A549 (cell line): ENCODE data around the gene C10orf90. TPM values are rescaled to one million over a fixed set of nuclear protein-coding genes. Genes with fewer than 3 reads are reported as not detected.

Experiments
- ATAC-seq, 2 experiments: fragments of 200-7000 bp in 1 of 2; fragments of >200 bp in 1 of 2; cut with Nextera tagmentation in 1 of 2; cut with Tn5 transposase in 1 of 2; 3 replicates each; pipeline versions ENCODE4 v1.8.0 to v1.9.1; 2018 to 2020; ENCODE audit warnings: mild to moderate bottlenecking in 1 of 2, moderate library complexity in 1 of 2
- CTCF ChIA-PET: fragments of 300-600 bp; sonication (Branson Sonifier 250); formaldehyde crosslinking; extraction: SDS; loops from one replicate; lab custom pipeline; 2021; ENCODE audit warnings: antibody characterized with exemption, inconsistent platforms; lab: Yijun Ruan, JAX
- POLR2A ChIA-PET: fragments of 350-600 bp; formaldehyde crosslinking; extraction: SDS; loops from one replicate; lab custom pipeline; 2021; ENCODE audit warnings: antibody characterized with exemption, inconsistent platforms; lab: Yijun Ruan, JAX
- DNase-seq, 2 experiments: peaks; one replicate each; pipeline versions ENCODE4 v3.0.0 to v3.0.0-alpha.2; 2011 to 2016; ENCODE audit warnings: low read depth in 1 of 2, low spot score in 1 of 2
- FAIRE-seq: peaks from 2 replicates; lab custom pipeline; 2011; peaks lifted over from hg19 to GRCh38; lab: Jason Lieb, UNC
- H3K27ac ChIP-seq, 2 experiments: fragments of >200 bp; sonication (Bioruptor Twin); formaldehyde crosslinking; 3 replicates each; pipeline ENCODE4 v1.5.1; 2016 to 2017
- H3K4me1 ChIP-seq: fragments of >200 bp; sonication (Bioruptor Twin); formaldehyde crosslinking; 3 replicates; pipeline ENCODE4 v1.6.1; 2016
- H3K4me2 ChIP-seq: fragments of >200 bp; sonication (Bioruptor Twin); formaldehyde crosslinking; 3 replicates; pipeline ENCODE4 v1.6.1; 2016
- H3K4me3 ChIP-seq: fragments of >200 bp; sonication (Bioruptor Twin); formaldehyde crosslinking; 3 replicates; pipeline ENCODE4 v1.5.1; 2016
- H3K9me3 ChIP-seq: fragments of >200 bp; sonication (Bioruptor Twin); formaldehyde crosslinking; 3 replicates; pipeline ENCODE4 v1.6.1; 2016
- CTCF ChIP-seq: fragments of >200 bp; sonication (Bioruptor Twin); formaldehyde crosslinking; IDR thresholded peaks from 3 replicates; pipeline ENCODE4 v1.5.1; 2016
- E2F6 ChIP-seq: IDR thresholded peaks from 2 replicates; pipeline ENCODE4 v1.6.1; 2012; ENCODE audit warnings: low read depth, borderline replicate concordance
- EHMT2 ChIP-seq: fragments of 200-600 bp; sonication (generic); IDR thresholded peaks from 2 replicates; pipeline ENCODE4 v1.6.1; 2016; ENCODE audit warnings: antibody characterized with exemption, low read depth, mild to moderate bottlenecking, moderate library complexity
- ESRRA ChIP-seq: fragments of 150-350 bp; IDR thresholded peaks from 2 replicates; pipeline ENCODE4 v1.6.1; 2014; ENCODE audit warnings: mild to moderate bottlenecking, low read length, borderline replicate concordance
- GATA3 ChIP-seq: IDR thresholded peaks from 2 replicates; pipeline ENCODE4 v1.6.1; 2012; ENCODE audit warnings: borderline replicate concordance
- HES2 ChIP-seq: fragments of >200 bp; sonication (Bioruptor Twin); formaldehyde crosslinking; IDR thresholded peaks from 2 replicates; pipeline ENCODE4 v1.6.1; 2016
- HEYL ChIP-seq: fragments of 250-450 bp; sonication (Bioruptor Pico); IDR thresholded peaks from 2 replicates; pipeline ENCODE4 v1.8.0; 2021; ENCODE audit warnings: mild to moderate bottlenecking, moderate library complexity
- HOXA7 ChIP-seq: fragments of 250-450 bp; sonication (Bioruptor Pico); IDR thresholded peaks from 2 replicates; pipeline ENCODE4 v1.5.0; 2020; ENCODE audit warnings: mild to moderate bottlenecking, moderate library complexity
- JUN ChIP-seq, 2 experiments: fragments of >200 bp; sonication (Bioruptor Twin); formaldehyde crosslinking; IDR thresholded peaks; 2 replicates in 1 of 2; 3 replicates in 1 of 2; pipeline ENCODE4 v1.6.1; 2016 to 2017
- MAZ ChIP-seq: fragments of 150-350 bp; IDR thresholded peaks from 2 replicates; pipeline ENCODE4 v1.6.1; 2014; ENCODE audit warnings: antibody characterized with exemption, low read depth, low read length, borderline replicate concordance
- NR3C1 ChIP-seq: fragments of >200 bp; sonication (Bioruptor Twin); formaldehyde crosslinking; IDR thresholded peaks from 3 replicates; pipeline ENCODE4 v1.6.1; 2017
- RAD21 ChIP-seq, 2 experiments: fragments of >200 bp in 1 of 2; sonication (Bioruptor Twin) in 1 of 2; formaldehyde crosslinking in 1 of 2; IDR thresholded peaks in 1 of 2; conservative IDR thresholded peaks in 1 of 2; 2 replicates in 1 of 2; 3 replicates in 1 of 2; pipeline ENCODE4 v1.6.1; 2012 to 2018; ENCODE audit warnings: inconsistent platforms in 1 of 2
- RARB ChIP-seq: fragments of 250-450 bp; sonication (Bioruptor Pico); IDR thresholded peaks from 2 replicates; pipeline ENCODE4 v1.8.0; 2021; ENCODE audit warnings: mild to moderate bottlenecking, moderate library complexity
- RNF2 ChIP-seq: fragments of 200-600 bp; sonication (generic); IDR thresholded peaks from 2 replicates; pipeline ENCODE4 v1.6.1; 2016; ENCODE audit warnings: low read depth, mild to moderate bottlenecking, antibody characterized with exemption, moderate library complexity, borderline replicate concordance
- SMC3 ChIP-seq: fragments of >200 bp; sonication (Bioruptor Twin); formaldehyde crosslinking; IDR thresholded peaks from 3 replicates; pipeline ENCODE4 v1.6.1; 2018; ENCODE audit warnings: inconsistent platforms
- WGBS: methylation state at CpG from one replicate; pipeline ENCODE4 v1.1.6; 2017; ENCODE audit errors: missing lambda C conversion rate; 5-methylcytosine and 5-hydroxymethylcytosine counted together
- polyA plus RNA-seq, 4 experiments: library from polyadenylated mRNA; depleted of rRNA in 3 of 4; stranded (reverse); fragments of >200 nt; fragmentation: RNase III in 1 of 4; extraction: RNeasy Plus Mini Kit Qiagen cat#74134 plus additional on column Dnase treatment in 1 of 4; gene quantifications; 2 replicates in 3 of 4; 3 replicates in 1 of 4; pipeline ENCODE4 v1.2.3, GENCODE V29; 2011 to 2017

C10orf90 gene
- polyA plus RNA-seq, 2 of the 4 experiments (the other 2 are of a cell fraction): 0.70 to 2.0 TPM

- peaks cover 7% of the 10 kb centered on the region; the same call in 1 of the 3 replicates for H3K9me3 ChIP-seq
- 34% methylated on average over 69 of the region's 127 CpGs for WGBS
- H3K4me1 ChIP-seq: no peaks in the 10 kb centered on the region
- ChIA-PET CTCF (interaction anchor here (0.6 to 3.3 kb wide), 30 partner anchors 11 to 534 kb away, joined by 3 to 41 read pairs (median 4); no protein-coding TSS in a partner anchor), POLR2A (interaction anchor here (1.1 kb wide), 1 partner anchor 116 kb away, joined by 3 read pairs; no protein-coding TSS in a partner anchor)
- H3K4me2 ChIP-seq: peak within 1 kb of the TSS; percentile 100
- TF ChIP-seq NR3C1 (no peak), MAZ (no peak), EHMT2 (no peak), RARB (CRISPR knock-in tag) (no peak), SMC3 (peak; percentile 31), CTCF (0 out of 3 replicates have a peak, but pooled peaks have one; percentile 5), RAD21 (conservative IDR thresholded peaks at IDR 0.05 in 1 of 2, IDR thresholded peaks at IDR 0.05 in 1 of 2) (no peak; a peak in 1 of 5 replicates), JUN (IDR thresholded peaks at IDR 0.05) (no peak; a peak in 1 of 5 replicates), HOXA7 (CRISPR knock-in tag) (no peak), E2F6 (peak; percentile 65), HES2 (no peak)
- DNase-seq (peak; percentile 18), FAIRE-seq (no peak), ATAC-seq (peak; percentile 58 to 70)
- peak within 1 kb of the TSS; percentile 63 to 93 for H3K27ac ChIP-seq
- H3K4me3 ChIP-seq: peak within 1 kb of the TSS; percentile 61
These were observed 282.3 kb downstream of the C10orf90 start, which contains the start of gene ADAM12 for GRCh38 chr10:126387931-126388911. ADAM12 (minus strand) TSS chr10:126388477; CDS start chr10:126388145, 332 bp downstream.

- peak overlapping the region; percentile 63 to 93 for H3K27ac ChIP-seq
- 5% methylated on average over 42 of the region's 50 CpGs for WGBS
- DNase-seq (peak; percentile 66 to 70), FAIRE-seq (no peak), ATAC-seq (peak; percentile 85 to 90)
- TF ChIP-seq HEYL (CRISPR knock-in tag): no peak
- peak; percentile 70 for TF ChIP-seq CTCF
- peak; percentile 17; the same call in 1 of the 2 replicates for TF ChIP-seq GATA3
- TF ChIP-seq SMC3: peak; percentile 82
- no peak for TF ChIP-seq ESRRA
- peak; percentile 84 to 94 for TF ChIP-seq RAD21 (conservative IDR thresholded peaks at IDR 0.05 in 1 of 2, IDR thresholded peaks at IDR 0.05 in 1 of 2)
- peak; percentile 35; the same call in 1 of the 2 replicates for TF ChIP-seq RNF2
- CTCF ChIA-PET: interaction anchor here (0.6 to 3.3 kb wide), 49 partner anchors 10 to 533 kb away, joined by 3 to 41 read pairs (median 4); no protein-coding TSS in a partner anchor
- H3K4me2 ChIP-seq: peak overlapping the region; percentile 100
- POLR2A ChIA-PET: interaction anchor here (1.1 kb wide), 1 partner anchor 117 kb away, joined by 3 read pairs; no protein-coding TSS in a partner anchor
- peak overlapping the region; percentile 61 for H3K4me3 ChIP-seq
- no peaks in the 10 kb centered on the region for H3K4me1 ChIP-seq
- H3K9me3 ChIP-seq: peaks cover 15% of the 10 kb centered on the region; the same call in 1 of the 3 replicates
These were observed 283.2 kb downstream of the C10orf90 start for GRCh38 chr10:126387041-126387921.
